Dermis microvascular lymphatic vessel endothelial cell (primary cell): ENCODE results near the gene NT5M. TPM values are rescaled to one million over a fixed set of nuclear protein-coding genes. Genes with fewer than 3 reads are reported as not detected.

Experiments used
- DNase-seq, 2 donors: peaks; one replicate each; pipeline versions ENCODE4 v3.0.0 to v3.0.0-alpha.2; 2010; ENCODE audit warnings: low read depth in 2 of 2
- total RNA-seq: library from RNA; depleted of rRNA; stranded (reverse); fragments of >200 nt; gene quantifications from 2 replicates; pipeline ENCODE4 v1.2.1, GENCODE V29; 2014

The NT5M gene
- total RNA-seq, 1 donor from 2014 or later = 1.8 TPM

DNA sequence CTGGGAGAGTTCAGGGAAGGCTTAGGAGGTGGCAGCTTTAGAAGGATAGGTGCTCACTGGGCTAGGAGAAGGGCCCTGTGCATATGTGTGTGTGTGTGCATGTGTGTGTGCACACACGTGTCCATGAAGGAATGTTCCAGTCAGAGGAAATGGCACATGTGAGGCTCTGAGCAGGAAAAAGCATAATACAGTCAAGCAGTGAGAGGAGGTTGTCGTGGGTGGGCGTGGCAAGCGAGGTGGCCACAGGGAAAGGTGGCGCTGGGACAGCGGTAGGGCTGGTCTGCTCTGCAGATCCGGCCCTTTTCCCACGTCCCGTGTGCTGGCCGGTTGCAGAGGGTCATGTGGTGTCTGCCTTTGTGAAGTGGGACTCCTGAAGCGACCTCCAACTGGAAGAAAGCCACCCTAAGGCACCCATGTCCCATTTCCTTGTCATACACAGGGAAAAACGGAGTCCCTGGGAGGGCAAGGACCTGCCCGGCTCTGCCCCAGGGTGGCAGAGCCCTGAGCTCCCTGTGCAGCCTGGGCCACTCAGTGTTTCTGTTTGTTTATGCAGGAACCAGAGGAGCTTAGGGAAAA lies 40.1 kb downstream of the NT5M start:
- DNase-seq = no peak

DNA sequence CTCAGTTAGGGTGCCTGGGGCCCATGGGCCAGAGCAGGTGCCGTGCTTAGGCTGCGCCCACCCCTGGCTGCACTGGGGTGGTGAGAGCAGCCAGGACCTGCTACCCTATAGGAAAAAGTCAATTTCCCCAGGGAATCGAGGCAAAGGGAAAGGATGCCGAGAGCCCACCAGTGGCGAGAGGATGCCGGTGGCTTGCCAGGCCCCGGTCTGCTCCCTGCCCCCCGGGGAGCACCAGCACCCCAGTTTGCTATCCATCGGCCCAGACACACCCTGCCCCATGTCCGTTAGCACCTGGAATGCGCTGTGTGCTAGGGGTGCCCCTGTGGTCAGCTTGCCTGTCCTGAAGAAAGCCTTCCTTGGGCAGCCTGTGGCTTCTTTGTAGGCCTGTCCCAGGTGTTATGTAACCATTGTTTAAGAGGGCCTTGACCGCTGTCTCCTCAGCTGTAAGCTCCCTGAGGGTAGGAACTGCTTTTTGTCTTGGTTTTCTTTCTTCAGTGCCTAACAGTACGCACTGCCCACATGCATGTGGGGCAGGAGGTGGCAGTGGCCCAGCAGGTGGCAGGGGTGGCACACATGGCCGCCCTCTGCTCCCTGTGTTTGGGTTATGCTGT lies 40.8 kb downstream of the NT5M start:
- no peak for DNase-seq

DNA sequence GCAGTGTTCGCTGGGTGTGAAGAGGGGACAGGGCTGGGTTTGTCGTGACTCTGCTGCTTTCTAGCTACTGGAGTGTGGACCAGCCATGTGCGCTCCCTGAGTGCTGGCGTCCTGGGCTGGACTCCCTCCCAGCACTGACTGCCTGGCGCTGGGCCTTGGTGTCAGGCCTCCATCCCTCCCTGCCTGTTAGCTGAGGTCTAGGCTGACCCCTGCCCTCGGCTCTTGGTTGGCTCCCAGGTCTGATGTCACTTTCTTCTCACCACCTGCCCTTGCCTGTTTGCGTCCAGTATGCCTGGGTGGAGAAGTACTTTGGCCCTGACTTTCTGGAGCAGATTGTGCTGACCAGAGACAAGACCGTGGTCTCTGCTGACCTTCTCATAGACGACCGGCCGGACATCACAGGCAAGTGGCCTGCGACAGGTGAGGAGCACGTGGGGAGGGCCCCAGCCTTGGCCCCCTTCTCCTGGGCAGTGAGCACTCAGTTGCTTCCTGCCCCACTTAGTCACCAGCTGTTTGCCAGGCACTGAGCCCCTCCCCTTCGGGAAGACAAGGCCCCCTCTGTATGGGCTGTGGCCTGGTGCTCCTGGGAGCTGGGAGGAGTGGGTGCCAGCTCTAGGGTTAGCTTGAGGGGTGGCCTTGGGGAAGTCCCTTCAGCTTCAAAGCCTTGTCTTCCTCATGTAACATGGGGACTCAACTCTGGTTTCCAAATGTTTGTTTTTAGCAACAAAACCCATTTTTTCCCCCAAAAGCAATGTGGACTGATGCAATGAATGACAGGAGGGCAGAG lies 41.5 kb downstream of the NT5M start:
- no peak for DNase-seq

DNA sequence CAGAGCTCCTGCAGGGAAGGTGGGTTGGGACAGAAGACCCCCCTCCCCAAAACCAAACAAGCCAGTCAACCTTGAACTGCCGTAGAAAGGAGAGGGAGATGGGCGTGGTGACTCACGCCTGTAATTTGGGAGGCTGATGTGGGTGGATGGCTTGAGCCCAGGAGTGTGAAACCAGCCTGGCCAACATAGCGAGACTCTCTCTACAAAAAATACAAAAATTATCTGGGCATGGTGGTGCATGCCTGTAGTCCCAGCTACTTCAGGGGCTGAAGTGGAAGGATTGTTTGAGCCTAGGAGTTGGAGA lies 42.1 kb downstream of the NT5M start:
- DNase-seq = no peak

DNA sequence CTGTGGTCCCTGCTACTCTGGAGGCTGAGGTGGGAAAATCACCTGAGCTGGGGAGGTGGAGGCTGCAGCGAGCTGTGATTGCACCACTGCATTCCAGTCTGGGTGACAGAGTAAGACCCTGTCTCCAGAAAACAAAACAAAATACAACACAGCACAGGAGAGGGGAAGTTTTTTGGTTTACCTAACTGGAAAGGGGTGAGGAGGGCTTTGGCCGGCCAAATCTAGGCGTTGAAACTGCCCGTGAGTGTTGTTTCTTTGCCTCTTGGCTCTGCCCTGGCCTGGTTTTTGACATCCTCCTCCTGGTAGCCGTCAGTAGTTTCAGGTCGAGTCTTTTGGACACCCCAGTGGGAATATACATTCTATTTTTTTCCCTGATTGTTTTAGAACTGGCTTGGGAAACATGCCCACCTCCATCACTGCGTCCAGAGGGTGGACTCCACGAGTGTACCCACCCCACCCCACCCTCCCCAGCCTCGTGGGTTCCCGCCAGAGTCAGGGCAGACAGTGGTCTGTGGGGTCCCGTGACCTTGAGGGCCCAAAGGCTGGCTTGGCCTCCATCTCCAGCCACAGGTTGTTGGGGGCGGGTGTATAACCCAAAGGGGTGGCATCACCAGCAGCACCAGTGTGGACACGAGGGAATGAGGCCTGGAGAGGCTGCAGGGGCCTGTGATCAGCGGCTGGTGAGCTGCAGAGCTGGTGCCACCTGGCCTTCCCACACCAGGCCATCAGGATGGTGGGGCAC lies 42.7 kb downstream of the NT5M start:
- no peak for DNase-seq

DNA sequence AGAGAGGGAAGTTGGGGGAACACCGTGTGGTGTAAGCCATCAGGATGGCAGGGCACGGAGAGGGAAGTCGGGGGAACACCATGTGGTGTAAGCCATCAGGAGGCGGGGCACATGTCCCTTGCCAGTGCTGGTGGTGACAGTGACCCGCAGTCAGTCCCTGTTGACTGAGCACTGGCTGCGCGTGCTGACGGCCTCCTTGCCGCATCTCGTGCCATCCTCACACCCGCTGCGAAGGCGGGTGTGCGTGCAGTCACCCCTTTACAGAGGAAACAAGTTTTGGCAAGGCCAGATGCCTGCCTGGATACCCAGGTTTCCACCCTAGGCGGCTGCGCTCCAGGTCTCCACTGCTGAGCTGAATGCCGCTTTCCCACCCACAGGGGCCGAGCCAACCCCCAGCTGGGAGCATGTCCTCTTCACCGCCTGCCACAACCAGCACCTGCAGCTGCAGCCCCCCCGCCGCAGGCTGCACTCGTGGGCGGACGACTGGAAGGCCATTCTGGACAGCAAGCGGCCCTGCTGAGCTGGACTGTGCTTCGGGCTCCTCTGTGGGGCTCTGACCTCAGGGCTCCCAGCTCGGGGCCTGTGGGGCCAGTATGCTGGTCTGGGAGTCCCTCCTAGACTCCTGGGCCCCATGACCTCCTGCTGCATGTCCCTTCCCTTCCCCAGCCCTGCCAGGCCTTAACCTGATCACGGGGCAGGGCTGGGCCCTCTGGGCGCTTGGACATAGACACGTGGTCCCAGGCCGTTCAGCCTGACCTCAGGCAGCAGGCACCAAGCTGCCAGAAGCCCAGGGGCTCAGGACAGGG lies 43.5 kb downstream of the NT5M start:
- no peak for DNase-seq

DNA sequence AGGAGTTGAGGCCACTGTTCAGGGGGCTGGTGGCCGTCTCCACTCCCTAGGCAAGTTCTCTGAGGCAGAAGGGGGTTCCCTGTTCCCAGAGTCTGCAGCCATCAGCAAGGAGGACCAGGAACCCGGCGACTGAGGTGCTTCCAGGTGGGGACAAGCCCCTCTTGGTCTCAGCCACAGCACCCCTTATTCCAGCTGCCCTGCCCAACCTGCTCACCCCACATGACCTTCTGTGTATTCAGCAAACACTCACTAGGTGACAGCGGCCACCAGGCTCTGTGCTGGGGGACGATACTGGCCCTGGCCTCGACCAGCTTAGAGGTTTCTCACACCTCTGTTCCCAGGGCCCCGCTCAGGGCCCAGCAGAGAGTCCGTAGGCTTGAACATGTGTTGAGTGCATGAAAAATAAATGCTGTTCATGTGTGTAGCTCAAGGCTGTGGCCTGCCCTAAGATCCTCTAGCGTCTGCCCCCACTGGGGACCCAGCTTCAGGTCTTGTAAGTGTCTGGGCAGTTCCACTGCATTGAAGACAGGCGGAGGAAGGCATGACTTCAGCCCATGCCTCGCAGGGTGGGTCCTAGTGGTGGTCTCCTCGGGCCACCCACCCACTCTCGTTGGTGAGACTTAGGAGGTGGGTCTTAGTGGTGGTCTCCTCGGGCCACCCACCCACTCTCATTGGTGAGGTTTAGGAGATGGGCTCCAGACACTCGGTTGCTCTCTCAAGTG lies 44.2 kb downstream of the NT5M start:
- DNase-seq = no peak

DNA sequence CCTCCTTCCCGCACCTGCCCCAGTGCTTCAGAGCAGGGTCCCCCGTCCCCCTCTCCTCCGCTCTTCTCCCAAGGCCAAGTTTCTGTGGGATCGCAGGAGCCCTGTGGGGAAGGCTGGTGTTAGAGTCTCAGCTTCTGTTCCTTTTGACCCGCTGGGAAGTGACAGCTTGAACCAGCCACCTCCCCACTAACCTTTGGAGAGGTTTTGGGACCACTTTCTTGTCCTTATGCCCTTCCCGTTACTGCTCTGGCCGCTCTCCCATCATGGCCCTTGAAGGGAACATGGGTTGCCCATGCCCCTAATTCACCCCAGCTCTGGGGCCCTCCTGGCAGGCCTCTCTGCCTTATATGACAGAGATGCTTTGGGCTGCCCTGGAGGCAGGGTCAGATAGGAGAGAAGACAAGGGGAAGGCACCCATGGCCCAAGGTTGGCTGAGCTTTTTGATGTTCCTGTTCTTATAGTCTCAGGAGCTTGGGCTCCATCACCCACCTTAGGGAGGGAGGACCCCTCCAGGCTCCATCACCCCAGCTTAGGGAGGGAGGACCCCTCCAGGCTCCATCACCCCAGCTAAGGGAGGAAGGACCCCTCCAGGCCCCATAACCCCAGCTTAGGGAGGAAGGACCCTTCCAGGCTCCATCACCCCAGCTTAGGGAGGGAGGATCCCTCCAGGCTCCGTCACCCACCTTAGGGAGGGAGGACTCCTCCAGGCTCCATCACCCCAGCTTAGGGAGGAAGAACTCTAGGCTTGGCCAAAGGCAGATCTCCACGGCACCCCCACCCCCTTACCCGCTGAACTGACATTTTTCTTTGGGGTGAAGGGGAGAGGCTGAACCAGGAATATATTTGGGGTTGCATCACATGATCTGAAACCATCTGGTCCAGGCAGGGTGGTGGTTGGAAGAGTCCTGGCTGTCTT lies 45.0 kb downstream of the NT5M start:
- no peak for DNase-seq

DNA sequence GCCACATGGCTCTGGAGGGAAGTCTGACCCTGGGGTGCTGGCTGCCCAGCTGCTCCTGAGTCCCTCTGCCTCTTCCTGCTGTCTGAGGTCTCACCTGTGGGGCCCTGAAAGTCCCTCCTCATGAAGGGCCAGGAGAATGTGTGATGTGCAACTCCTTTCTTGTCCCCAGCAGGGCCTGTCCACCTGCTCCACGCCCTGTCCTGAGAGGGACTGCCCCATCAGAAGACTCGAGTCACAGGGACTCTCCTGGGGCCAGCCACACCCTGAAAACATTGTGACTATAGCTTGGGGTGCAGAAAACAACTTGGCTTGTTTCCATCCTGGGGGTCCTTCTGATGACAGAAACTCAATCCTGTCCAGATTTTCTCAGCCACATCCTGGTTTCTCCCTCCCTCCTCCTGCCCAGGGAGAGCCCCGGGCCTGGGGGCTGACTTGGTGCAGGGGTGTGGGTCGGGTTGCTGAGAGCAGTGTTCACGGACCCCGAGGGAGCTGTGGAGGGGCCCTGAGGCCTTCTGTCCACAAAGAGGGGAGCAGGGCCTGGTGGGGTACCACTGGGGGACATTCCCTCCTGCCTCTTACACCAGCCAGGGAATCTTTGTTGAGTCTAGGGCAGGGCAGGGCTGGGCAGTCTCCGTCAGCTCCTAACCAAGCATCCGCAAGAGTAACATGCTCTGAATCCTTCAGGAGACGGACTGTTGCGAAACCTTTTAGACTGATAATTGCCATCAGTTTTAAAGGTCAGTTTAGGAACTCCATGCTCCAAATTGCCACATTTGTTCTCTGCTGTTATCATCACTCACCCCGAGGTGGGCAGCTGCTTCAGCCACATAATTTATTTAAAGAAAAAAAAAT lies 45.9 kb downstream of the NT5M start:
- DNase-seq = no peak

DNA sequence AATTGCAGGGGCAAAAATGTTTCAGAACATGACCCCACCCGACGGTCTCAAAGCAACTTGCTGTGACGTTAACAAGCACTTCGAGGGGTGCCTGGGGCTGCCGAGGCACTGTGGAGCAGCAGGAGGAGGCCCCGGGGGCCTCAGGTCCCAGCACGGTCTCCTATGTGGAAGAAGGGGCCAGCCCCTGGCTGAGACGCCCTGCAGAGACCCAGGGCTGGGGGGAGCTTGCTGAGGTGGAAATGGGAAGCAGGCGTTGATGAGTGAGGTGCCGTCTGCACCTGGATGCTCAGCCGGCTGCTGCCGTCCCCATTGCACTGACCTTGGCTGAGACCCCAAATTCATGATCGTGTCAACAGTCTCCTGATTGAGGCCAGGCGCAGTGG lies 46.5 kb downstream of the NT5M start:
- DNase-seq = no peak

DNA sequence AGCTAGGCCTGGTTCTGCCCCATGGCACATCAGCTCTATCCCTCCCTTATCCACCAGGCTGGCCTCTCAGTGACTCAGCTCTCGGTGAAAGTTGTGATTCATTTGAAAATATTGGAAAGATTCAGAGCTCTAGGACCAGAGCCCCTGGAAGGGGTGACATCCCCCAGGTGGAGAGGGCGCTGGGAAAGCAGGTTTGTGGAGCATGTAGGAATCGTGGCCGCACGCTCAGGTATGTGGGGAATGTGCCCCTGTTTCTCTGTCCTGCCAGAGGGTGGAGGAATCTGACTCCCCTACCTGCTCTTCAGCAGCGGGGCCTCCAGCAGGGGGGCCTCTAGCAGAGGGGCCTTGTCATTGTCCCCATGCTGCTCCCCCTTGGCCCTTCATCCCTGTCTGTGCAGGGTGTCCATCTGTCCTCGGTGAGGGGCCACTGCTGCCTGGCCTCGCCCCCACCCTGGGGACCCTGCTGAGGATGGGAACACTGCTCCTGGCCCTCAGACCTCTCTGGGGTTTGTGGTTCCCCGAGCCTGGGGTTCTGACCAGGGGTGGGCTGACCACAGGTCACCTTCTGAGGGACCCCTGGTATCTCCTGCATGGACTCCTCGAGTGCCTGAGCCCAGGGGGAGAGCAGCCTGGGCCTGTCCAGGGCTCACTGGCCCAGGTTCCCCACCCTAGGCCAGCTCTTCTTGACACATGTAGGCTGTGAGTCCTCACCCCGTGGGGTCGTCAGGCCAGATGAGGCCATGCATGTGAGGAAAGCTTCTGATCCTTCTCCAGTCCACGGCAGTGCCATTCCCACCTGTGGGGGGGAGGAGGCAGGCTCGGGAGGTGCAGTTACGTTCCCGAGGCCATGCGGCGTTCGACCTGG lies 47.5 kb downstream of the NT5M start:
- no peak for DNase-seq

DNA sequence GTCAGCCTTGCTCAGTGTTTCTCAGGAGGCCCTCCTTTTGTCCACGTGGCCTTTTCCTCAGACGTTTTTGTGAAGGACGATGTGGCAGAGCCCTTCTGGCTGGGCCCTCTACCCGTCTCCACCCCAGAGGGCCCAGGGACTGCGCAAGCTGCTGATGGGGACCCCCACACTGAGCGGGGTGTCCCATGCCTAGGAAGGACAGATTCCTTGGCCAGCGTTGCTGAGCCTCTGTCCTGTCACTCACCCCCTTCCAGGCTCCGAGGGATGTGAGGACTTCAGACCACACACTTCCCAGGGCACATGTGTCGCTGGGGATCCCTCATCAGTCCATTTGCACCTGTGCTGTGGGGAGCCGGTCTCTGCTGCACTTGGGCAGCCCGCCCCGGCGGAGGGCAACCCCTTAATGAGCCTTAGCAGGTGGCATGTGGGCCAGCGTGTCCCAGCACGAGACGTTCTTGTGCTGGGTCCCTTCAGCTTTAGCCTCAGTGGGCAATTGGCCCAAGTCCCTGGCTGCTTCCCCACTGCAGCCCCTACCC lies 48.3 kb downstream of the NT5M start:
- no peak for DNase-seq

DNA sequence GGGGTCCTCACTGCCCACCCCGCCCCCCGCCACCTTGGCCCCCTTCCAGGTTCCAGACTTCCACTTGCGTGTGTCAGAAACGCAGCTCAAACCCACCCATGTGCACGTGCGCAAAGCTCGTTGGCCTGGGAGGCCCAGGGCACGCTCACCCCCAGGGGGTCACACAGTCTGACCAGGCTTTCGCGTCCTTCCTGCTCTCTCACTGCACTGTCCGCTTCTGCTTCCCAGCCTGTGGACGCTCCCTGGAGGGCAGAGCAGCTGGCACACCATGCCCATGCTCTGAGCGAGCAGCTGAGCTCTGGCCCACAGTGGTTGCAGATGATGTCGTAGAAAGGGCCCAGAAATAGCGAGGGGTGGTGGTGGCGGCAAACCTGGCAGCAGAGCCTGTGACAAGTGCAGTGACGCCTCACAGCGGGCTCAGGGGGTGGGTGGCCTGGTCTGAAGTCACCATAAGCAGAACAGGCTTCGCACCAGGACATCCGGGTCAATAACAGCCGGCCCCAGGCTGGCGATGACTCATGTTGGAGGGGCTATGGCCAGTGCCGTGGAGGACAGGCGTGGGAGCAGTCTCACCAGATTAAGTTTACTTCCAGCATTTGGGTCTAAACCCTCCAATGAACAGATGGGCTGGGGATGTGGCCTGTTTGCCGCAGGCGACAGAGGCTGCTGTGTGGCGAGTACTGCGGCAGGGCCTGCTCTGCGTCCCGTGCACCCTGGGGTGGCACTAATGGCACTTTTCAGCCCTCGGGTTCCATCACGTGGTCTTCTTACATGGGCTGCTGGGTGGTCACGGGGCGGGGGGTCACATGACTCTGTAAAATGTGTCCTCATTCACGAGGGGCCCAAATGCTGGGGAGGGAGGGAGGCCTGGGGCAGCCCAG lies 49.0 kb downstream of the NT5M start:
- DNase-seq = peak; percentile 77 to 90

DNA sequence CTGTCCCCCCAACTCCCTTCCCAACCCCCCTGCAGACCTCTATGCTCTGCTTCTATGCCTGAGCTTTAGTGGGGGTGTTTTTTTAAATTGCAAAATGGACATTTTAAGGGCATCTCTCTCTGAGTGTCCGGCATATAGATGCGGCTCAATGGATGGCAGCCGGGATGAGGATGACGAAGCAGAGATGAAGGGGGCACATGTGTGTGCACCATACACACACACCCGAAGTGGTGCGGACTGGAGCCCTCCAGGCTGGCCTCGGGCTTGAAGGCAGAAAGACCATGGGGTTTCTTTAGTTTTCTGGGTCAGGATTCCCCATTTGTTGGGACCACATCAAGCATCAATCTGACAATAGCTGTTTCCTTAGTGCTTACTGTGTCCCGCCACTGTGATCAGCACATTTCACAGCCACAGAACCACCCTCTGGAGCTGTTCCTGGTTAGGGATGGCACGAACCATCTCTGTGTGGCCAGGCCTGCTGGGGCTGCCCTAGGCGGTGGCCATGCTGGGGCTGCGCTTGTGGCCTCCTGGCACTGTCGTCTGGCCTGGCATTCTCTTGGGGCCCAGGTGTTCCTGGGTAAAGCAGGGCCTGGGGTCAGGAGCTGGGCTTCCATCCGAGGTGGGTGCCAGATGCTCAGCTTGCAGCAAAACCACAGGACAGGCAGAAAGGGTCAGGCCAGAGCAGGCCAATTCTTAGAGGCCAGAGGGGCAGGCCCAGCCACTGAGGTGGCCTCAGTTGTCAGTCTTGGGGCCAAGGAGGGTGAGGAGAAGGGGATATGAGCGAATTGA lies 49.9 kb downstream of the NT5M start:
- no peak for DNase-seq

DNA sequence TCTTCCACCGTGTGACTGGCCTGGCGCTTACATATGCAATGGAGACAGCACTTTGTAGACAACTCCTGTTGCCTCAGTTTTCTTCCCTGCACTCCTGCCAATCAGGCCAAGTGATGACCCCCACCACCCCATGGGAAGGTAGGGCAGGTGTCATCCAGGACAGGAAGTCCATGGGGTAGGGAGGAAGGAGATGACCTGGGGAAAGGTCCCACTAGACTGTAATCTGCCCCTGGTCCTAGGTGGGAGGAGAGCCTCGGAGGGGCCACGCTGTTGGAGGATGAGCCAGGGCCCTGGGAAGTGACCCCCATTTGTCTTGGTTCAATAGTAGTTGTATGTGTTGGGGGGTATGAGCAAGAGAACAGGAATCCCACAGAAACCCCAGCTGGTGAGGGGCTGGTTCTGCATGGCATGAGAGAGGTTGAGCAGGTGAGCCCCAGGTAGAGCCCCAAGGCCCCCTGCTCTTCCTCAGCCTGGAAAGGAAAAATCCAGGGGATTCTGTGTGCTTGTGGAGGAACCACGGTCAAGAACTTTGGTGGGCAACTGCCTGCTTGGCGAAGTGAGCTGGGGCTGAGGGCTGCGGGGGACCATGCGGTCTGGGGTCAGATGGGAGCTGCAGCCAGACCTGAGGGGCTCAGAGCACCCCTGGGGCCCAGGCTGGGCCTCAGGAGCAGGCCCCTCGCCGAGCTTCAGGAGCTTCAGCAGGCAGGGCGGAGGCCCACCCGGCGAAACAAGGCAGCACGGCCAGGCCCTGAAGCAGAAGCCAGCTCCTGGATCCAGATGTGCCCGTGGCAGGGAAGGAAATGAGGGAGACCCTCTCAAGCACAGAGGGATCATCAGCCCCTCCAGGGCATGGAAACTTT lies 50.7 kb downstream of the NT5M start:
- no peak for DNase-seq
